Measurements from ENCODE around the gene ZNF609.

DNA sequence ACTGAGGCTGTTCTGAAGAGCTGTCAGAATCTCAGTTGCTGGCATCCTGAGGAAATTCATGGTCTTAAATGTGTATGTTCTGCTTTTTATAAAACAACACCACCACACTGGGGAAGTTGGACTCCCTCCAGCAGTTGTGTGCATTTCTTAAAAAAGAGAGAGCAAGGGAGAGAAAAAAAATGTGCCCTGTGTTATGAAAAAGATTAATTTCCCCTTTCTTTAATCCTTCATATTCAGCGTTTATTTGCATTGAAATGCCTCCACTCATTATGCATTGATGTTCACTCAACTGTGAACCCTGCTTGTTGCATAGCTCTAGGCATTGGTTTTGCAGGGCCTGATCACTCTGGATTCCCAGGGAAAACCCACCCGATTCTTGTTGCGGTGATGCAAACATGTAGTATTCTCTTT, 4.4 kb upstream of the ZNF609 start:
- TF ChIP-seq, protein P1, sequence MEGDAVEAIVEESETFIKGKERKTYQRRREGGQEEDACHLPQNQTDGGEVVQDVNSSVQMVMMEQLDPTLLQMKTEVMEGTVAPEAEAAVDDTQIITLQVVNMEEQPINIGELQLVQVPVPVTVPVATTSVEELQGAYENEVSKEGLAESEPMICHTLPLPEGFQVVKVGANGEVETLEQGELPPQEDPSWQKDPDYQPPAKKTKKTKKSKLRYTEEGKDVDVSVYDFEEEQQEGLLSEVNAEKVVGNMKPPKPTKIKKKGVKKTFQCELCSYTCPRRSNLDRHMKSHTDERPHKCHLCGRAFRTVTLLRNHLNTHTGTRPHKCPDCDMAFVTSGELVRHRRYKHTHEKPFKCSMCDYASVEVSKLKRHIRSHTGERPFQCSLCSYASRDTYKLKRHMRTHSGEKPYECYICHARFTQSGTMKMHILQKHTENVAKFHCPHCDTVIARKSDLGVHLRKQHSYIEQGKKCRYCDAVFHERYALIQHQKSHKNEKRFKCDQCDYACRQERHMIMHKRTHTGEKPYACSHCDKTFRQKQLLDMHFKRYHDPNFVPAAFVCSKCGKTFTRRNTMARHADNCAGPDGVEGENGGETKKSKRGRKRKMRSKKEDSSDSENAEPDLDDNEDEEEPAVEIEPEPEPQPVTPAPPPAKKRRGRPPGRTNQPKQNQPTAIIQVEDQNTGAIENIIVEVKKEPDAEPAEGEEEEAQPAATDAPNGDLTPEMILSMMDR (IDR thresholded peaks at IDR 0.05) = no peak
- no peak for TF ChIP-seq EZH2 (IDR thresholded peaks at IDR 0.05)
- TF ChIP-seq EZH2phosphoT487 (IDR thresholded peaks at IDR 0.05) = no peak

Data from neural progenitor cell (in vitro differentiated cells).